SK-N-MC (cell line): ENCODE results near the gene REEP6.

ENCODE experiments used
- EZH2 ChIP-seq: fragments of 200-600 bp; sonication (generic); IDR thresholded peaks from one replicate; pipeline ENCODE4 v1.6.1; 2017; ENCODE audit warnings: antibody characterized with exemption
- FOXP2 ChIP-seq: optimal IDR thresholded peaks from 2 replicates; pipeline ENCODE3; 2011; ENCODE audit warnings: mild to moderate bottlenecking, moderate library complexity; ENCODE audit not compliant: insufficient read depth; ENCODE audit errors: extremely low read length, control extremely low read depth
- POLR2AphosphoS5 ChIP-seq: IDR thresholded peaks from 2 replicates; pipeline ENCODE4 v1.6.1; 2012; ENCODE audit warnings: mild to moderate bottlenecking, low read depth, low read length, borderline replicate concordance

GRCh38 chr19:1491114-1491848, at the start of gene REEP6:
- TF ChIP-seq POLR2AphosphoS5 = peak; percentile 43; the same call in 1 of the 2 replicates
- TF ChIP-seq EZH2 = no peak
- TF ChIP-seq FOXP2 = no peak
